NB4 (cell line): Measurements from ENCODE around the gene P2RY11.

Experiments used
- CTCF ChIP-seq: IDR thresholded peaks from one replicate; pipeline ENCODE4 v1.5.1; 2012; ENCODE audit warnings: low read depth, low read length
- MAX ChIP-seq: IDR thresholded peaks from 2 replicates; pipeline ENCODE4 v1.6.1; 2011; ENCODE audit warnings: low read depth, low read length
- POLR2A ChIP-seq: IDR thresholded peaks from 2 replicates; pipeline ENCODE4 v1.6.1; 2011; ENCODE audit warnings: mild to moderate bottlenecking; ENCODE audit not compliant: insufficient read length; ENCODE audit errors: extremely low read depth

GRCh38 chr19:10078329-10078728 is 33.2 kb upstream of the P2RY11 start:
- no peak for TF ChIP-seq CTCF
- no peak for TF ChIP-seq POLR2A
- no peak for TF ChIP-seq MAX
